ENCODE data around the gene GCHFR. TPM values are rescaled to one million over a fixed set of nuclear protein-coding genes. Genes with fewer than 3 reads are reported as not detected.

GCHFR gene
- total RNA-seq, 2 donors from 2014 or later, result 26.4 to 43.6 TPM

DNA sequence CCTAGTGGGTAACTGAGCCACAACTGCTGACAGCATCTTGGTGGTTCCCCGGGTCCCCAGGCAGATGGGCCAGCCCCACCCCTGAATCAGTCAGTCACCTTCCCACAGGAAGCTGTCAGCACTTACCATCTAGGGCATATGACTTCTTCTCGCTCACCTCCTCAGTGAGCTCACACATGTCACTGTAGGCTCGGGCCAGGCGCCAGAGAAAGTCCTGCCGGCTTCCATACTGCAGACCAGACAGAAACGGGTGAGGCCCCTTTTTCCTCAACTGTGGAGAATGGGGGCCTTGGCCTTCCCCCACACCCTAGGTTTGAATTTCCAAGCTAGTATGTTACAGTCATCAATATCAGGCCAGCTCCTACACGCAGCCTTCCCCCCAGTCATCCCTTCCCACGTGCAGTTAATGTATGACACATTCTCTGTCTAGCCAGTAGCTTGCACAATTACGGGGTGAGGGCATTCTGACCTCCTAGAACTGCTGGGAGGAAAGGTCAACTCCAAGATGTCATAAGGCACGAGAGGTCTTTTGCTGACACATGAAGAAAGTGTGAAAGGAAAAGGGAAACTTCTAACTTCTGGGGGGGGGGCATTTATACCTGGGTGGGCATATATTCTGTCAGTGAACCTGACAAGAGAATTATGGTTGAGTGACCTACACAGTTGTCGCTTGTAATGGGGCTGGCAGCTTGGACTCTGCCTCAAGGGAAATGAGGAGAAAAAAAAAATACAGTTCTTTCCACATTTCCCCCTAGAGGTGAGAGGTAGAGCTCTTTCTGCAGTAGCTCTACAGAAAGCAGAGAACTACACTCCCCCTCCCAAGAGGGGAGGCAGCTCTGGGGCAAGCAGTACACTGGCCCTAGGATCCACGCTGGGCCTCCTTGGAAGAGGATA, 19.7 kb upstream of the GCHFR start:
- no peak for ATAC-seq
- intact Hi-C loops (cut with DNase I), result no loop called here
- Histone ChIP-seq H3K4me3 (no peak overlapping the region), H3K27ac (no peak overlapping the region), H3K27me3 (no peaks in the 10 kb centered on the region), H3K9me3 (no peaks in the 10 kb centered on the region), H3K36me3 (replicated peaks in 1 of 2; ENCODE audit: insufficient read depth in 1 of 2, low read depth in 2 of 2) (peaks cover 7 to 20% of the 10 kb centered on the region in 2 donors), H3K4me1 (no peaks in the 10 kb centered on the region)
- TF ChIP-seq, protein P1, sequence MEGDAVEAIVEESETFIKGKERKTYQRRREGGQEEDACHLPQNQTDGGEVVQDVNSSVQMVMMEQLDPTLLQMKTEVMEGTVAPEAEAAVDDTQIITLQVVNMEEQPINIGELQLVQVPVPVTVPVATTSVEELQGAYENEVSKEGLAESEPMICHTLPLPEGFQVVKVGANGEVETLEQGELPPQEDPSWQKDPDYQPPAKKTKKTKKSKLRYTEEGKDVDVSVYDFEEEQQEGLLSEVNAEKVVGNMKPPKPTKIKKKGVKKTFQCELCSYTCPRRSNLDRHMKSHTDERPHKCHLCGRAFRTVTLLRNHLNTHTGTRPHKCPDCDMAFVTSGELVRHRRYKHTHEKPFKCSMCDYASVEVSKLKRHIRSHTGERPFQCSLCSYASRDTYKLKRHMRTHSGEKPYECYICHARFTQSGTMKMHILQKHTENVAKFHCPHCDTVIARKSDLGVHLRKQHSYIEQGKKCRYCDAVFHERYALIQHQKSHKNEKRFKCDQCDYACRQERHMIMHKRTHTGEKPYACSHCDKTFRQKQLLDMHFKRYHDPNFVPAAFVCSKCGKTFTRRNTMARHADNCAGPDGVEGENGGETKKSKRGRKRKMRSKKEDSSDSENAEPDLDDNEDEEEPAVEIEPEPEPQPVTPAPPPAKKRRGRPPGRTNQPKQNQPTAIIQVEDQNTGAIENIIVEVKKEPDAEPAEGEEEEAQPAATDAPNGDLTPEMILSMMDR (IDR thresholded peaks at IDR 0.05), result no peak
- TF ChIP-seq POLR2A (IDR thresholded peaks at IDR 0.05), result no peak
- 75 to 94% methylated on average over 11 to 12 of the region's 12 CpGs for WGBS, 2 donors
- peak in 1 of 4 donors; percentile 48 for DNase-seq

- no peak overlapping the region for H3K4me3 ChIP-seq
- H3K9me3 ChIP-seq, result no peaks in the 10 kb centered on the region
- peaks cover 7 to 15% of the 10 kb centered on the region in 2 donors for H3K36me3 ChIP-seq (replicated peaks in 1 of 2; ENCODE audit: insufficient read depth in 1 of 2, low read depth in 2 of 2)
- H3K4me1 ChIP-seq, result no peaks in the 10 kb centered on the region
- no peak for TF ChIP-seq POLR2A (IDR thresholded peaks at IDR 0.05)
- H3K27ac ChIP-seq, result no peak overlapping the region
- intact Hi-C loops (cut with DNase I), result no loop called here
- 70 to 78% methylated on average over 5 of the region's 5 CpGs for WGBS, 2 donors
- DNase-seq (no peak), ATAC-seq (no peak)
- H3K27me3 ChIP-seq, result no peaks in the 10 kb centered on the region
Observed at GRCh38 chr15:40744815-40745152, 19.1 kb upstream of the GCHFR start.

- ATAC-seq, result no peak
- H3K27ac ChIP-seq, result no peak overlapping the region
- no peaks in the 10 kb centered on the region for H3K27me3 ChIP-seq
- TF ChIP-seq POLR2A (IDR thresholded peaks at IDR 0.05), result no peak
- TF ChIP-seq, protein P1 (IDR thresholded peaks at IDR 0.05), result no peak
- intact Hi-C loops (cut with DNase I), result no loop called here
- 60 to 78% methylated on average over 2 to 3 of the region's 3 CpGs for WGBS, 2 donors
- H3K4me1 ChIP-seq, result no peaks in the 10 kb centered on the region
- no peak for DNase-seq
- H3K4me3 ChIP-seq, result no peak overlapping the region
- H3K9me3 ChIP-seq, result no peaks in the 10 kb centered on the region
- peaks cover 12 to 17% of the 10 kb centered on the region in 2 donors for H3K36me3 ChIP-seq (replicated peaks in 1 of 2; ENCODE audit: insufficient read depth in 1 of 2, low read depth in 2 of 2)
Observed at GRCh38 chr15:40746916-40747418, 16.9 kb upstream of the GCHFR start.

DNA sequence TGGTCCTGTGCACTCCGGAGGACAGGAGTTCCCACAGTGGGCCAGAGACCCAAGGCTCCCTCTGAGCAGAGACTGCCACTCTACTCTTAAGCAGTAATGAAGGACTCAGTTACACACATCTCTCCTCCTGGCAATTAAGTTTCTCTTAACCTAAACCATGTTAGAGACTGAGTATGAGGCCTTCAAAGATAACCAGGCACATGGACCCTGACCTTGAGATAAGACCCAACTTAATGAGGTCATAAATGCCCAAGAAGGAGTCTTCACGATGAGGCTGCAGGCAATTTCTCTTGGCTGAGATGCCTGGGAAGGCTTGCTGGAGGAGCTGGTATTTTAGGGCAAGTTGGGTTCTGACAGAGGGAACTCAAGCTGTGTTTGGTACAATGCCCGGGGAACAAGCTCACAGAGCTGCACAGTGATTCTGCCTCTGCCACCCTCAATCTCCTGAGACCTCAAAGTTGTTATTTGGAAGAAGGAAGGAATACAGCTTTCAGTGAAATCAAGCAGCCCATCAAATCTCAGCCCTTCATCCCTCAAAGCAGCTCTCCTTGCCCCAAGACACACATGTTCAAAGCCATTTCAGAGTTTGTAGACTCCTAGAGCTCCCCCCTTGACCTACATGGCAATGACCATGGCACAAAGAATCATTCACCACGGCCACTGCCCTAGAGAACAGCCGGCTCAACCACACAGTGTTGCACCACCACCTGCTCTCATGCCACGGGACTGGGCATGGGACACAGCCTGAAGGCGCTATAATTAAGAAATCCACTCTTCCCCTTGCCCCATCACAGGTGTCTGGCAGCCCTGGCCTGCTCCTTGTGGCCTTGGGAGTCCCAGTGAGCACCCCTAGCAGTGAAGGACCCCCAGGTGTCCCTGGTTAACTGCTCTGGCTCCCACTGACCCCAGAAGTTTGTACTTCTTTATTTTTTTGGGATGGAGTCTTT, 15.9 kb upstream of the GCHFR start:
- ATAC-seq (no peak), DNase-seq (no peak)
- H3K27me3 ChIP-seq, result no peaks in the 10 kb centered on the region
- H3K27ac ChIP-seq, result no peak overlapping the region
- peaks cover 12 to 14% of the 10 kb centered on the region in 2 donors for H3K36me3 ChIP-seq (replicated peaks in 1 of 2; ENCODE audit: insufficient read depth in 1 of 2, low read depth in 2 of 2)
- no peaks in the 10 kb centered on the region for H3K9me3 ChIP-seq
- 54 to 65% methylated on average over 3 to 7 of the region's 7 CpGs for WGBS, 2 donors
- peaks cover 6% of the 10 kb centered on the region for H3K4me1 ChIP-seq
- TF ChIP-seq, protein P1 (IDR thresholded peaks at IDR 0.05), result no peak
- TF ChIP-seq POLR2A (IDR thresholded peaks at IDR 0.05), result no peak
- H3K4me3 ChIP-seq, result no peak overlapping the region
- intact Hi-C loops (cut with DNase I), result no loop called here

DNA sequence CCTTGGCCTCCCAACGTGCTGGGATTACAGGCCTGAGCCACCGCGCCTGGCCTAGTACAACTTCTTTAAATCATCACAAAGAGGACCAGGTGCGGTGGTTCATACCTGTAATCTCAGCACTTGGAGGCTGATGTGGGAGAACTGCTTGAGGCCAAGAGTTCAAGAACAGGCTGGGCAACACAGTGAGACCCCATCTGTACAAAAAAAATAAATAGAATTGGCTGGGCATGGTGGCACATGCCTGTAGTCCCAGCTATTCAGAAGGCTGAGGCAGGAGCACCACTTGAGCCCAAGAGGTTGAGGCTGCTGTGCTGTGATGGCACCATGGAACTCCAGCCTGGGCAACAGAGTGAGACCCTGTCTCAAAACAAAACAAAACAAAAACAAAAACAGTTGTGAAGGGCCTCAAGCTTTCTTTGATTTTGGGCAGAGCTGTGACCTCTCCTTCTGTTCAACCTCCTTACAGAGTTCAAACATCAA, 14.7 kb upstream of the GCHFR start:
- H3K27me3 ChIP-seq, result no peaks in the 10 kb centered on the region
- H3K4me3 ChIP-seq, result no peak overlapping the region
- 94 to 96% methylated on average over 4 of the region's 4 CpGs for WGBS, 2 donors
- intact Hi-C loops (cut with DNase I), result no loop called here
- ATAC-seq, result no peak
- peaks cover 19% of the 10 kb centered on the region for H3K4me1 ChIP-seq
- peaks cover 5 to 6% of the 10 kb centered on the region in 2 donors for H3K36me3 ChIP-seq (replicated peaks in 1 of 2; ENCODE audit: insufficient read depth in 1 of 2, low read depth in 2 of 2)
- no peak overlapping the region for H3K27ac ChIP-seq
- no peak for DNase-seq
- TF ChIP-seq POLR2A (IDR thresholded peaks at IDR 0.05), result no peak
- TF ChIP-seq, protein P1 (IDR thresholded peaks at IDR 0.05), result no peak
- no peaks in the 10 kb centered on the region for H3K9me3 ChIP-seq
